Measurements from ENCODE around the gene LSMEM2.

Gene LSMEM2

GRCh38 chr3:50278880-50279224, at the start of gene LSMEM2:
LSMEM2 (plus strand) TSS chr3:50279087; CDS start chr3:50279114, 27 bp downstream.
- DNase-seq = no peak
- TF ChIP-seq GATA1 (IDR thresholded peaks at IDR 0.05; ENCODE audit: low read depth, low read length) (no peak), POLR2A (IDR thresholded peaks at IDR 0.05; ENCODE audit: low read length) (no peak)

- no peak for DNase-seq
- TF ChIP-seq GATA1 (IDR thresholded peaks at IDR 0.05; ENCODE audit: low read depth, low read length) (no peak), POLR2A (IDR thresholded peaks at IDR 0.05; ENCODE audit: low read length) (no peak)
Observed at GRCh38 chr3:50229490-50229889, 49.4 kb upstream of the LSMEM2 start.

GRCh38 chr3:50230104-50230793, 48.6 kb upstream of the LSMEM2 start:
- no peak for DNase-seq
- no peak for TF ChIP-seq POLR2A (IDR thresholded peaks at IDR 0.05; ENCODE audit: low read length)
- no peak for TF ChIP-seq GATA1 (IDR thresholded peaks at IDR 0.05; ENCODE audit: low read depth, low read length)

- TF ChIP-seq GATA1 (IDR thresholded peaks at IDR 0.05; ENCODE audit: low read depth, low read length) = no peak
- TF ChIP-seq POLR2A (IDR thresholded peaks at IDR 0.05; ENCODE audit: low read length) = no peak
- DNase-seq = no peak
Observed at GRCh38 chr3:50230794-50231125, 48.1 kb upstream of the LSMEM2 start.

- no peak for DNase-seq
- TF ChIP-seq POLR2A (IDR thresholded peaks at IDR 0.05; ENCODE audit: low read length) (no peak), GATA1 (IDR thresholded peaks at IDR 0.05; ENCODE audit: low read depth, low read length) (no peak)
Observed at GRCh38 chr3:50231581-50231980, 47.3 kb upstream of the LSMEM2 start.

GRCh38 chr3:50232303-50232702, 46.6 kb upstream of the LSMEM2 start:
- TF ChIP-seq POLR2A (IDR thresholded peaks at IDR 0.05; ENCODE audit: low read length) = no peak
- no peak for TF ChIP-seq GATA1 (IDR thresholded peaks at IDR 0.05; ENCODE audit: low read depth, low read length)
- DNase-seq = no peak

GRCh38 chr3:50233176-50233575, 45.7 kb upstream of the LSMEM2 start:
- no peak for DNase-seq
- TF ChIP-seq GATA1 (IDR thresholded peaks at IDR 0.05; ENCODE audit: low read depth, low read length) (no peak), POLR2A (IDR thresholded peaks at IDR 0.05; ENCODE audit: low read length) (no peak)

- DNase-seq = peak; percentile 97 to 99
- no peak for TF ChIP-seq GATA1 (IDR thresholded peaks at IDR 0.05; ENCODE audit: low read depth, low read length)
- peak; percentile 78 for TF ChIP-seq POLR2A (IDR thresholded peaks at IDR 0.05; ENCODE audit: low read length)
Observed at GRCh38 chr3:50235716-50236483, 43.0 kb upstream of the LSMEM2 start, which contains the start of gene GNAI2. GNAI2 (plus strand) TSS chr3:50236204; CDS start chr3:50236336, 132 bp downstream.

GRCh38 chr3:50236484-50237132, 42.3 kb upstream of the LSMEM2 start:
- TF ChIP-seq POLR2A (IDR thresholded peaks at IDR 0.05; ENCODE audit: low read length) (no peak), GATA1 (IDR thresholded peaks at IDR 0.05; ENCODE audit: low read depth, low read length) (no peak)
- no peak for DNase-seq

- DNase-seq = peak in 1 of 2 experiments; percentile 39
- TF ChIP-seq POLR2A (IDR thresholded peaks at IDR 0.05; ENCODE audit: low read length) = no peak
- TF ChIP-seq GATA1 (IDR thresholded peaks at IDR 0.05; ENCODE audit: low read depth, low read length) = no peak
Observed at GRCh38 chr3:50237133-50237651, 41.7 kb upstream of the LSMEM2 start.

GRCh38 chr3:50237754-50238548, 40.9 kb upstream of the LSMEM2 start:
- DNase-seq = peak; percentile 78 to 81
- TF ChIP-seq POLR2A (IDR thresholded peaks at IDR 0.05; ENCODE audit: low read length) = peak; percentile 61
- no peak for TF ChIP-seq GATA1 (IDR thresholded peaks at IDR 0.05; ENCODE audit: low read depth, low read length)

- DNase-seq = peak; percentile 56 to 72
- TF ChIP-seq GATA1 (IDR thresholded peaks at IDR 0.05; ENCODE audit: low read depth, low read length) = no peak
- no peak for TF ChIP-seq POLR2A (IDR thresholded peaks at IDR 0.05; ENCODE audit: low read length)
Observed at GRCh38 chr3:50238549-50239026, 40.3 kb upstream of the LSMEM2 start.

GRCh38 chr3:50239649-50240048, 39.2 kb upstream of the LSMEM2 start:
- no peak for TF ChIP-seq POLR2A (IDR thresholded peaks at IDR 0.05; ENCODE audit: low read length)
- TF ChIP-seq GATA1 (IDR thresholded peaks at IDR 0.05; ENCODE audit: low read depth, low read length) = no peak
- no peak for DNase-seq

Measured in erythroblast (primary cell).